GM18511 (cell line): ENCODE data around the gene LRIT2.

Experiments used
- ATAC-seq: cut with Tn5 transposase; IDR thresholded peaks from one replicate; pipeline ENCODE4 v1.9.1; 2021; ENCODE audit warnings: mild to moderate bottlenecking, moderate library complexity; ENCODE audit not compliant: unreplicated experiment

LRIT2 gene

GRCh38 chr10:84243759-84244158 lies 18.4 kb upstream of the LRIT2 start:
- no peak for ATAC-seq

GRCh38 chr10:84241185-84241790 lies 15.9 kb upstream of the LRIT2 start, which contains the start of gene LRIT1:
LRIT1 (minus strand) TSS chr10:84241546; CDS start chr10:84241439, 107 bp downstream.
- no peak for ATAC-seq

- ATAC-seq = no peak
Observed at GRCh38 chr10:84238909-84239308, 13.6 kb upstream of the LRIT2 start.

- no peak for ATAC-seq
Observed at GRCh38 chr10:84237199-84238051, 12.1 kb upstream of the LRIT2 start.

GRCh38 chr10:84236807-84237198 lies 11.5 kb upstream of the LRIT2 start:
- no peak for ATAC-seq

- ATAC-seq = no peak
Observed at GRCh38 chr10:84235096-84235495, 9.8 kb upstream of the LRIT2 start.

- no peak for ATAC-seq
Observed at GRCh38 chr10:84234479-84234878, 9.1 kb upstream of the LRIT2 start.

GRCh38 chr10:84233940-84234339 lies 8.6 kb upstream of the LRIT2 start:
- ATAC-seq = no peak

GRCh38 chr10:84232376-84232775 lies 7.0 kb upstream of the LRIT2 start:
- ATAC-seq = no peak

GRCh38 chr10:84230359-84230758 lies 5.0 kb upstream of the LRIT2 start:
- no peak for ATAC-seq

- no peak for ATAC-seq
Observed at GRCh38 chr10:84227810-84228209, 2.5 kb upstream of the LRIT2 start.

GRCh38 chr10:84226616-84227015 lies 1.3 kb upstream of the LRIT2 start:
- no peak for ATAC-seq

GRCh38 chr10:84224411-84225028 lies 824 bp downstream of the LRIT2 start:
- ATAC-seq = no peak

GRCh38 chr10:84221916-84222315 lies 3.4 kb downstream of the LRIT2 start:
- ATAC-seq = no peak

- no peak for ATAC-seq
Observed at GRCh38 chr10:84217746-84218145, 7.6 kb downstream of the LRIT2 start.

- no peak for ATAC-seq
Observed at GRCh38 chr10:84216834-84217233, 8.5 kb downstream of the LRIT2 start.

GRCh38 chr10:84214612-84215235 lies 10.6 kb downstream of the LRIT2 start:
- peak; percentile 93 for ATAC-seq

- ATAC-seq = peak; percentile 9
Observed at GRCh38 chr10:84214046-84214572, 11.2 kb downstream of the LRIT2 start.

- ATAC-seq = no peak
Observed at GRCh38 chr10:84213076-84213475, 12.3 kb downstream of the LRIT2 start.

- ATAC-seq = no peak
Observed at GRCh38 chr10:84212014-84212413, 13.3 kb downstream of the LRIT2 start.

- ATAC-seq = no peak
Observed at GRCh38 chr10:84211566-84211965, 13.8 kb downstream of the LRIT2 start.
